Keratinocyte (primary cell): ENCODE data around the gene USP53. TPM values are rescaled to one million over a fixed set of nuclear protein-coding genes. Genes with fewer than 3 reads are reported as not detected.
"Not testable (repeated sequence)": the region's sequence is repeated elsewhere in the genome, so short reads cannot be mapped to it uniquely, and the experiment has no call there.

Experiments
- DNase-seq: peaks from one replicate; pipeline ENCODE4 v3.0.0-alpha.2; 2011; ENCODE audit warnings: low read depth, missing footprints, low spot score
- FAIRE-seq: peaks from 2 replicates; lab custom pipeline; 2011; peaks lifted over from hg19 to GRCh38; lab: Jason Lieb, UNC
- H2AFZ ChIP-seq: 2 replicates; pipeline ENCODE4 v1.6.0; 2012; ENCODE audit warnings: low read length, control low read depth, inconsistent platforms; ENCODE audit not compliant: control insufficient read depth
- H3K27ac ChIP-seq: 2 replicates; pipeline ENCODE4 v1.5.1; 2011; ENCODE audit warnings: low read length; ENCODE audit not compliant: control insufficient read depth, insufficient read depth
- H3K27me3 ChIP-seq: 3 replicates; pipeline ENCODE4 v1.6.0; 2011; ENCODE audit warnings: low read length; ENCODE audit not compliant: control insufficient read depth, insufficient read depth; ENCODE audit errors: extremely low read depth
- H3K36me3 ChIP-seq, 2 experiments: 2 replicates in 1 of 2; 3 replicates in 1 of 2; pipeline ENCODE4 v1.5.1; 2011; ENCODE audit warnings: low read length in 2 of 2, mild to moderate bottlenecking in 1 of 2; ENCODE audit not compliant: control insufficient read depth in 2 of 2, insufficient read depth in 2 of 2; ENCODE audit errors: extremely low read depth in 1 of 2
- H3K4me1 ChIP-seq: 3 replicates; pipeline ENCODE4 v1.5.1; 2011; ENCODE audit warnings: low read length; ENCODE audit not compliant: control insufficient read depth, insufficient read depth; ENCODE audit errors: extremely low read depth
- H3K4me2 ChIP-seq: 3 replicates; pipeline ENCODE4 v1.6.0; 2011; ENCODE audit warnings: low read depth, low read length; ENCODE audit not compliant: control insufficient read depth, insufficient read depth; ENCODE audit errors: extremely low read depth
- H3K4me3 ChIP-seq, 3 experiments: fragments of 200-600 bp in 1 of 3; sonication (generic) in 1 of 3; 2 replicates in 2 of 3; 3 replicates in 1 of 3; pipeline ENCODE4 v1.5.1; 2011 to 2016; ENCODE audit warnings: low read length in 3 of 3, mild to moderate bottlenecking in 3 of 3, control low read depth in 2 of 3, inconsistent platforms in 1 of 3, low read depth in 1 of 3, mixed read lengths in 1 of 3, mixed run types in 1 of 3, moderate library complexity in 1 of 3; ENCODE audit not compliant: control insufficient read depth in 2 of 3, insufficient read depth in 2 of 3; ENCODE audit errors: extremely low read depth in 1 of 3
- H3K79me2 ChIP-seq: 2 replicates; pipeline ENCODE4 v1.6.0; 2012; ENCODE audit warnings: low read length; ENCODE audit not compliant: control insufficient read depth, insufficient read depth
- H3K9ac ChIP-seq: 3 replicates; pipeline ENCODE4 v1.6.0; 2011; ENCODE audit warnings: low read length; ENCODE audit not compliant: control insufficient read depth, insufficient read depth; ENCODE audit errors: extremely low read depth
- H3K9me1 ChIP-seq: 3 replicates; pipeline ENCODE4 v1.6.0; 2011; ENCODE audit warnings: low read length; ENCODE audit not compliant: control insufficient read depth, insufficient read depth; ENCODE audit errors: extremely low read depth
- H3K9me3 ChIP-seq: 2 replicates; pipeline ENCODE4 v1.5.1; 2012; ENCODE audit warnings: low read depth, low read length; ENCODE audit not compliant: control insufficient read depth
- H4K20me1 ChIP-seq: 3 replicates; pipeline ENCODE4 v1.6.0; 2011; ENCODE audit warnings: low read length; ENCODE audit not compliant: control insufficient read depth, insufficient read depth; ENCODE audit errors: extremely low read depth
- CTCF ChIP-seq, 3 experiments: IDR thresholded peaks in 1 of 3; conservative IDR thresholded peaks in 1 of 3; optimal IDR thresholded peaks in 1 of 3; 2 replicates in 2 of 3; 3 replicates in 1 of 3; pipeline versions ENCODE3 to v1.5.1; 2011; ENCODE audit warnings: low read length in 3 of 3, mild to moderate bottlenecking in 3 of 3, moderate library complexity in 2 of 3, control low read depth in 1 of 3, inconsistent platforms in 1 of 3; ENCODE audit not compliant: insufficient read depth in 2 of 3; ENCODE audit errors: extremely low read depth in 1 of 3
- EZH2 ChIP-seq: IDR thresholded peaks from one replicate; pipeline ENCODE4 v1.6.1; 2012; ENCODE audit warnings: inconsistent platforms, mild to moderate bottlenecking, low read length, moderate library complexity
- dilution Hi-C: fragments of 300-500 bp; cut with MboI; formaldehyde crosslinking; loops from one replicate; pipeline ENCODE4 v1.7.0; 2020; ENCODE audit warnings: low sequenced_read_pairs; ENCODE audit not compliant: extremely low pct_ligation_motif_present
- polyA plus RNA-seq, 5 experiments: library from polyadenylated mRNA; depleted of rRNA in 3 of 5; stranded (reverse) in 3 of 5; stranded (forward) in 1 of 5; unstranded in 1 of 5; fragments of >200 nt; gene quantifications; 1 replicate in 1 of 5; 2 replicates in 3 of 5; 3 replicates in 1 of 5; pipeline versions ENCODE4 v1.2.1 to v1.2.3, GENCODE V29; 2011 to 2012; ENCODE audit warnings: missing spikeins in 2 of 5, low read depth in 1 of 5, low replicate concordance in 1 of 5

The USP53 gene
- polyA plus RNA-seq, 1 donor (not counting 4 experiments of a cell fraction or from before 2014, with no cell fraction given) = 29.0 TPM

GRCh38 chr4:119244832-119245231, 32.3 kb downstream of the USP53 start:
- H3K4me2 ChIP-seq = no peak overlapping the region
- DNase-seq = no peak
- H3K9ac ChIP-seq = no peak overlapping the region
- H4K20me1 ChIP-seq = no peaks in the 10 kb centered on the region
- TF ChIP-seq CTCF (optimal IDR thresholded peaks at IDR 0.05 in 1 of 3, IDR thresholded peaks at IDR 0.05 in 1 of 3, conservative IDR thresholded peaks at IDR 0.05 in 1 of 3; ENCODE audit: extremely low read depth in 1 of 3, insufficient read depth in 2 of 3, low read length in 3 of 3) (no peak), EZH2 (no peak)
- dilution Hi-C loops = loop anchor here (25.0 kb wide), 1 partner anchor 258 kb away; no protein-coding TSS in a partner anchor
- no peak for FAIRE-seq
- H3K9me1 ChIP-seq = no peaks in the 10 kb centered on the region
- H3K79me2 ChIP-seq = peaks cover 2% of the 10 kb centered on the region
- H2AFZ ChIP-seq = no peak overlapping the region
- H3K4me1 ChIP-seq = no peaks in the 10 kb centered on the region
- peaks cover 14 to 17% of the 10 kb centered on the region in 2 experiments for H3K36me3 ChIP-seq
- H3K27me3 ChIP-seq = no peaks in the 10 kb centered on the region
- no peak overlapping the region for H3K4me3 ChIP-seq
- H3K9me3 ChIP-seq = no peaks in the 10 kb centered on the region
- no peak overlapping the region for H3K27ac ChIP-seq

GRCh38 chr4:119246177-119246733, 33.7 kb downstream of the USP53 start:
- Histone ChIP-seq H3K9me1 (no peaks in the 10 kb centered on the region), H3K27me3 (no peaks in the 10 kb centered on the region), H3K4me3 (no peak overlapping the region), H3K4me2 (no peak overlapping the region), H3K36me3 (peaks cover 14 to 22% of the 10 kb centered on the region in 2 experiments), H3K4me1 (no peaks in the 10 kb centered on the region), H2AFZ (no peak overlapping the region), H3K9me3 (no peaks in the 10 kb centered on the region), H4K20me1 (no peaks in the 10 kb centered on the region), H3K79me2 (peaks cover 2% of the 10 kb centered on the region), H3K9ac (no peak overlapping the region), H3K27ac (no peak overlapping the region)
- no peak for DNase-seq
- dilution Hi-C loops = loop anchor here (25.0 kb wide), 1 partner anchor 259 kb away; no protein-coding TSS in a partner anchor
- TF ChIP-seq CTCF (optimal IDR thresholded peaks at IDR 0.05 in 1 of 3, IDR thresholded peaks at IDR 0.05 in 1 of 3, conservative IDR thresholded peaks at IDR 0.05 in 1 of 3; ENCODE audit: extremely low read depth in 1 of 3, insufficient read depth in 2 of 3, low read length in 3 of 3) (no peak), EZH2 (no peak)
- FAIRE-seq = peak; percentile 67

- H3K4me2 ChIP-seq, FAIRE-seq, H3K9me3 ChIP-seq, H3K4me1 ChIP-seq, H3K9ac ChIP-seq, H2AFZ ChIP-seq, H3K9me1 ChIP-seq, DNase-seq, H3K79me2 ChIP-seq, H3K4me3 ChIP-seq, H4K20me1 ChIP-seq, H3K27ac ChIP-seq, H3K27me3 ChIP-seq, dilution Hi-C loops: not testable (repeated sequence)
- H3K36me3 ChIP-seq = peaks cover 7 to 15% of the 10 kb centered on the region in 2 experiments
Measured at GRCh38 chr4:119251037-119251436, 38.5 kb downstream of the USP53 start.

- H3K9me3 ChIP-seq, H2AFZ ChIP-seq, DNase-seq, H3K4me1 ChIP-seq, H3K4me2 ChIP-seq, H3K79me2 ChIP-seq, H3K27me3 ChIP-seq, H3K27ac ChIP-seq, H3K4me3 ChIP-seq, H3K9ac ChIP-seq, FAIRE-seq, H3K36me3 ChIP-seq, H3K9me1 ChIP-seq, dilution Hi-C loops, H4K20me1 ChIP-seq: not testable (repeated sequence)
Measured at GRCh38 chr4:119255223-119255622, 42.7 kb downstream of the USP53 start.
